SU-DHL-6 (cell line): ENCODE data around the gene SRCAP.

Experiments
- H2AFZ ChIP-seq: fragments of 200-600 bp; sonication (generic); 2 replicates; pipeline ENCODE4 v1.6.1; 2014; ENCODE audit warnings: low read depth, mild to moderate bottlenecking, moderate library complexity, mixed read lengths, antibody characterized with exemption, low read length; ENCODE audit not compliant: severe bottlenecking
- H3F3A ChIP-seq: fragments of 200-600 bp; shearing (Covaris generic); 2 replicates; pipeline ENCODE4 v1.6.0; 2016; ENCODE audit warnings: antibody characterized with exemption, mild to moderate bottlenecking; ENCODE audit not compliant: insufficient read depth
- H3K27ac ChIP-seq: fragments of 200-600 bp; sonication (generic); 2 replicates; pipeline ENCODE4 v1.5.1; 2016; ENCODE audit warnings: low read depth, mild to moderate bottlenecking, low read length, moderate library complexity, mixed read lengths
- H3K27me3 ChIP-seq: fragments of 200-600 bp; sonication (generic), shearing (Covaris generic); 2 replicates; pipeline ENCODE4 v1.6.0; 2014; ENCODE audit warnings: mild to moderate bottlenecking, low read length
- H3K36me3 ChIP-seq: fragments of 200-600 bp; sonication (generic); 2 replicates; pipeline ENCODE4 v1.6.1; 2014; ENCODE audit warnings: mild to moderate bottlenecking, low read length, mixed read lengths
- H3K4me2 ChIP-seq: fragments of 300-600, 200-600 bp; shearing (Covaris generic), sonication (generic); 2 replicates; pipeline ENCODE4 v1.6.0; 2014; ENCODE audit warnings: low read length, low read depth, mild to moderate bottlenecking; ENCODE audit not compliant: poor library complexity, severe bottlenecking
- H3K4me3 ChIP-seq: fragments of 200-600 bp; sonication (generic); 2 replicates; pipeline ENCODE4 v1.5.1; 2014; ENCODE audit warnings: antibody characterized with exemption, low read length, mild to moderate bottlenecking, mixed read lengths; ENCODE audit not compliant: insufficient read depth, poor library complexity, severe bottlenecking
- H3K79me2 ChIP-seq: fragments of 200-600 bp; sonication (generic); 2 replicates; pipeline ENCODE4 v1.6.1; 2014; ENCODE audit warnings: mild to moderate bottlenecking, low read length, moderate library complexity; ENCODE audit not compliant: insufficient read depth
- H3K9ac ChIP-seq: fragments of 200-600 bp; sonication (generic); 2 replicates; pipeline ENCODE4 v1.7.0; 2014; ENCODE audit warnings: mild to moderate bottlenecking, low read length
- H3K9me2 ChIP-seq: fragments of 200-600 bp; sonication (generic); replicated peaks from 2 replicates; pipeline ENCODE4 v1.6.1; 2014; ENCODE audit warnings: low read length; ENCODE audit not compliant: insufficient read depth
- H3K9me3 ChIP-seq: fragments of 200-600 bp; sonication (generic); 2 replicates; pipeline ENCODE4 v1.6.1; 2014; ENCODE audit warnings: low read length, mixed read lengths; ENCODE audit not compliant: insufficient read depth
- H4K20me1 ChIP-seq: fragments of 200-600 bp; sonication (generic); 2 replicates; pipeline ENCODE4 v1.6.1; 2014; ENCODE audit warnings: low read depth, mild to moderate bottlenecking, antibody characterized with exemption, low read length, moderate library complexity, mixed read lengths
- EZH2phosphoT487 ChIP-seq: fragments of 200-600 bp; sonication (generic), shearing (Covaris generic); conservative IDR thresholded peaks from 2 replicates; pipeline ENCODE4 v1.6.1; 2018; ENCODE audit warnings: mild to moderate bottlenecking, antibody characterized with exemption, low read length, moderate library complexity, mixed read lengths
- TF ChIP-seq, protein P1 (sequence below): fragments of 200-600 bp; sonication (generic); IDR thresholded peaks from one replicate; pipeline ENCODE4 v1.5.1; 2017; ENCODE audit warnings: antibody characterized with exemption, mild to moderate bottlenecking, low read length, moderate library complexity; ENCODE audit not compliant: insufficient read depth, poor library complexity, severe bottlenecking

The SRCAP gene

DNA sequence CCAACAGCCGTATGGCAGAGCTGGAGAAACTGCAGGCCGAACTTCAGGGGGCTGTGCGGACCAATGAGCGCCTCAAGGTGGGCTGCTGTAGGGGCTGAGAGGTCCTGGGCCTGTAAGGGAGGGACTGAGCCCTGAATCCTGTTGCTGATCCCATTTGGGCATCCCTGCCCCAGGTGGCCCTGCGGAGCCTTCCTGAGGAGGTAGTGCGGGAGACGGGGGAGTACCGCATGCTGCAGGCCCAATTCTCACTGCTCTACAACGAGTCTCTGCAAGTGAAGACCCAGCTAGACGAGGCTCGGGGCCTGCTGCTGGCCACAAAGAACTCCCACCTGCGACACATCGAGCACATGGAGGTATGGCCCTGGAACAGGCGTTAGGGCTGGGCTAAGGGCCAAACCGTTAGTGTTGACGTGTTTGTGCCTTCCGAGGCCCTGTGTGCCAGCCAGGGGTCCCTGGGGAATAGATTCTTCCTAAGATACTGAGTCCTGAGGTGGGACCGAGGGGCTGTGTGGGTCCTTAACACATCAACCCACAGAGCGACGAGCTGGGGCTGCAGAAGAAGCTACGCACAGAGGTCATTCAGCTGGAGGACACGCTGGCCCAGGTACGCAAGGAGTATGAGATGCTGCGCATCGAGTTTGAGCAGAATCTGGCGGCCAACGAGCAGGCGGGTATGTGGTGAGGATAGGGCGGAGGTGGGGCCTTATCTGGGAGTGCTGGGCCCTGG lies 67.4 kb downstream of the SRCAP start:
- Histone ChIP-seq H3K79me2 (peaks cover 15% of the 10 kb centered on the region), H3K4me2 (no peak overlapping the region), H3K9ac (no peak overlapping the region), H2AFZ (no peak overlapping the region), H3K27me3 (no peaks in the 10 kb centered on the region), H3F3A (no peaks in the 10 kb centered on the region), H3K36me3 (0 out of 2 replicates have a peak, but pooled peaks cover 3% of the 10 kb centered on the region), H3K4me3 (no peak overlapping the region), H3K27ac (no peak overlapping the region), H4K20me1 (no peaks in the 10 kb centered on the region), H3K9me2 (no peaks in the 10 kb centered on the region), H3K9me3 (no peaks in the 10 kb centered on the region)
- TF ChIP-seq, protein P1, sequence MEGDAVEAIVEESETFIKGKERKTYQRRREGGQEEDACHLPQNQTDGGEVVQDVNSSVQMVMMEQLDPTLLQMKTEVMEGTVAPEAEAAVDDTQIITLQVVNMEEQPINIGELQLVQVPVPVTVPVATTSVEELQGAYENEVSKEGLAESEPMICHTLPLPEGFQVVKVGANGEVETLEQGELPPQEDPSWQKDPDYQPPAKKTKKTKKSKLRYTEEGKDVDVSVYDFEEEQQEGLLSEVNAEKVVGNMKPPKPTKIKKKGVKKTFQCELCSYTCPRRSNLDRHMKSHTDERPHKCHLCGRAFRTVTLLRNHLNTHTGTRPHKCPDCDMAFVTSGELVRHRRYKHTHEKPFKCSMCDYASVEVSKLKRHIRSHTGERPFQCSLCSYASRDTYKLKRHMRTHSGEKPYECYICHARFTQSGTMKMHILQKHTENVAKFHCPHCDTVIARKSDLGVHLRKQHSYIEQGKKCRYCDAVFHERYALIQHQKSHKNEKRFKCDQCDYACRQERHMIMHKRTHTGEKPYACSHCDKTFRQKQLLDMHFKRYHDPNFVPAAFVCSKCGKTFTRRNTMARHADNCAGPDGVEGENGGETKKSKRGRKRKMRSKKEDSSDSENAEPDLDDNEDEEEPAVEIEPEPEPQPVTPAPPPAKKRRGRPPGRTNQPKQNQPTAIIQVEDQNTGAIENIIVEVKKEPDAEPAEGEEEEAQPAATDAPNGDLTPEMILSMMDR: no peak
- no peak for TF ChIP-seq EZH2phosphoT487

DNA sequence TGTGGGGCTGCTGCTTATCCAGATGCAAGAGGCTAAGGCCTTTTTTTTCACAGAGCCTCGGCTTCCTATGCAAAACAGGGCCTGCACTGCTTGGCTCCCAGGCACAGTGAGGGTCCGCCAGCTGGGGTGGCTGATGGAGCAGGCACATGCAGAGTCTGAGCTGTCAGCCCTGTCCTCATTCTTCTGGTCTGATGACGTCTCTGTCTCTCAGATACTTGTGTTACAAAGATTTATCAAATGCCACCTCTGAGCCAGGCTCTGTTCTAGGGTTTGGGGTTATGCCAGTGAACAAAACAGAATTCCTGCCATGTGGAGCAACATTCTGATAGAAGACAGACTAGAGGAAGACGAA lies 67.9 kb downstream of the SRCAP start:
- H3K4me3 ChIP-seq: no peak overlapping the region
- TF ChIP-seq EZH2phosphoT487: no peak
- TF ChIP-seq, protein P1: no peak
- H4K20me1 ChIP-seq: no peaks in the 10 kb centered on the region

DNA sequence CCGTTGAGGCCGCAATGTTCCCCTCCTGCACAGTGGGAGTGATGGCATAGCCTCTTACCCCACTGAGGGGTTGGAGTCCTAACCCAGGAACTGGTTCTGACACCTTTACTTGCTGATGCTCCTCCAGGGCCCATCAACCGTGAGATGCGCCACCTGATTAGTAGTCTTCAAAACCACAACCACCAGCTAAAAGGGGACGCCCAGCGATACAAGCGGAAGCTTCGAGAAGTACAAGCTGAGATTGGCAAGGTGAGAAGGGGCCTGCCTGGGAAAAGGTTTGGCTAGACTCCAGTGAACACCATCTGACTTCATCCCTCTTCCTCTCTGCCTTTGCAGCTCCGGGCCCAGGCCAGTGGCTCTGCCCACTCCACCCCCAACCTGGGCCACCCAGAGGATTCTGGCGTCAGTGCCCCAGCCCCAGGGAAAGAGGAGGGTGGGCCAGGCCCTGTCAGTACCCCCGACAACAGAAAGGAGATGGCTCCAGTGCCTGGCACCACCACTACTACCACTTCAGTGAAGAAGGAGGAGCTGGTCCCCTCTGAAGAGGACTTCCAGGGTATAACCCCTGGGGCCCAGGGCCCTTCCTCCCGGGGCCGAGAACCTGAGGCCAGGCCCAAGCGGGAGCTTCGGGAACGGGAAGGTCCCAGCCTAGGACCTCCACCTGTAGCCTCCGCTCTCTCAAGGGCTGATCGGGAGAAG lies 68.9 kb downstream of the SRCAP start:
- H3K9ac ChIP-seq: no peak overlapping the region
- H4K20me1 ChIP-seq: no peaks in the 10 kb centered on the region
- H3K9me2 ChIP-seq: no peaks in the 10 kb centered on the region
- no peaks in the 10 kb centered on the region for H3F3A ChIP-seq
- 0 out of 2 replicates have a peak, but pooled peaks cover 3% of the 10 kb centered on the region for H3K36me3 ChIP-seq
- no peak overlapping the region for H3K4me2 ChIP-seq
- H3K27me3 ChIP-seq: no peaks in the 10 kb centered on the region
- H3K27ac ChIP-seq: no peak overlapping the region
- H3K4me3 ChIP-seq: no peak overlapping the region
- H2AFZ ChIP-seq: no peak overlapping the region
- peaks cover 8% of the 10 kb centered on the region for H3K79me2 ChIP-seq
- TF ChIP-seq, protein P1: no peak
- no peak for TF ChIP-seq EZH2phosphoT487
- no peaks in the 10 kb centered on the region for H3K9me3 ChIP-seq

More for the DNA sequence above, 67.9 kb downstream of the SRCAP start:
- Histone ChIP-seq H3K9ac (no peak overlapping the region), H3K27ac (no peak overlapping the region), H3K36me3 (0 out of 2 replicates have a peak, but pooled peaks cover 3% of the 10 kb centered on the region), H3K4me2 (no peak overlapping the region), H3K9me2 (no peaks in the 10 kb centered on the region), H3K9me3 (no peaks in the 10 kb centered on the region), H3K79me2 (peaks cover 15% of the 10 kb centered on the region), H2AFZ (no peak overlapping the region), H3K27me3 (no peaks in the 10 kb centered on the region), H3F3A (no peaks in the 10 kb centered on the region)
